Choroid plexus epithelial cell (primary cell): ENCODE data around the gene GSTM4.

Experiments
- DNase-seq: peaks from one replicate; pipeline ENCODE4 v3.0.0-alpha.2; 2010; ENCODE audit warnings: low read depth
- H3K4me3 ChIP-seq: 2 replicates; pipeline ENCODE4 v1.5.1; 2011; ENCODE audit warnings: low read depth, mild to moderate bottlenecking, control low read depth, low read length, moderate library complexity
- CTCF ChIP-seq: conservative IDR thresholded peaks from 2 replicates; pipeline ENCODE4 v1.5.1; 2011; ENCODE audit warnings: low read depth, mild to moderate bottlenecking, control low read depth, inconsistent platforms, low read length, moderate library complexity

Gene GSTM4

GRCh38 chr1:109640285-109640865 is 15.5 kb upstream of the GSTM4 start:
- TF ChIP-seq CTCF: peak; percentile 95
- H3K4me3 ChIP-seq: no peak overlapping the region
- peak; percentile 78 for DNase-seq

GRCh38 chr1:109641078-109641740 is 14.7 kb upstream of the GSTM4 start:
- no peak for TF ChIP-seq CTCF
- H3K4me3 ChIP-seq: no peak overlapping the region
- no peak for DNase-seq

GRCh38 chr1:109641861-109642260 is 14.0 kb upstream of the GSTM4 start:
- no peak for DNase-seq
- no peak overlapping the region for H3K4me3 ChIP-seq
- no peak for TF ChIP-seq CTCF

GRCh38 chr1:109642626-109643025 is 13.3 kb upstream of the GSTM4 start:
- H3K4me3 ChIP-seq: no peak overlapping the region
- no peak for DNase-seq
- no peak for TF ChIP-seq CTCF

- peak; percentile 88 for TF ChIP-seq CTCF
- H3K4me3 ChIP-seq: no peak overlapping the region
- peak; percentile 75 for DNase-seq
Observed at GRCh38 chr1:109643385-109644230, 12.3 kb upstream of the GSTM4 start.

- DNase-seq: no peak
- no peak for TF ChIP-seq CTCF
- no peak overlapping the region for H3K4me3 ChIP-seq
Observed at GRCh38 chr1:109644670-109645069, 11.2 kb upstream of the GSTM4 start.
